DOHH2 (cell line): ENCODE measurements around the gene CHKA.

Source experiments
- H3F3A ChIP-seq: fragments of 200-600 bp; sonication (generic), shearing (Covaris generic); 2 replicates; pipeline ENCODE4 v1.6.0; 2016; ENCODE audit warnings: antibody characterized with exemption, mild to moderate bottlenecking; ENCODE audit not compliant: control insufficient read depth, insufficient read depth
- H3K27ac ChIP-seq: fragments of 200-600 bp; sonication (generic); 2 replicates; pipeline ENCODE4 v1.5.1; 2014; ENCODE audit warnings: low read depth, mild to moderate bottlenecking, low read length, moderate library complexity
- H3K27me3 ChIP-seq: fragments of 200-600 bp; sonication (generic); 2 replicates; pipeline ENCODE4 v1.6.1; 2014; ENCODE audit warnings: mild to moderate bottlenecking, low read length, mixed read lengths; ENCODE audit not compliant: control insufficient read depth
- H3K36me3 ChIP-seq: fragments of 200-600 bp; sonication (generic); 2 replicates; pipeline ENCODE4 v1.6.1; 2014; ENCODE audit warnings: mild to moderate bottlenecking, low read length, moderate library complexity, mixed read lengths; ENCODE audit not compliant: control insufficient read depth
- H3K4me1 ChIP-seq: fragments of 200-600 bp; sonication (generic); 2 replicates; pipeline ENCODE4 v1.6.1; 2014; ENCODE audit warnings: mild to moderate bottlenecking, low read length, mixed read lengths; ENCODE audit not compliant: control insufficient read depth
- H3K4me2 ChIP-seq: fragments of 200-600 bp; sonication (generic); 2 replicates; pipeline ENCODE4 v1.6.0; 2014; ENCODE audit warnings: mild to moderate bottlenecking, low read length, moderate library complexity
- H3K4me3 ChIP-seq: fragments of 200-600 bp; sonication (generic); 2 replicates; pipeline ENCODE4 v1.5.1; 2014; ENCODE audit warnings: mild to moderate bottlenecking, low read length, mixed read lengths
- H3K79me2 ChIP-seq: fragments of 200-600 bp; sonication (generic); 2 replicates; pipeline ENCODE4 v1.6.1; 2014; ENCODE audit warnings: mild to moderate bottlenecking, low read length, mixed read lengths; ENCODE audit not compliant: control insufficient read depth
- H3K9me2 ChIP-seq: fragments of 200-600 bp; sonication (generic); replicated peaks from 2 replicates; pipeline ENCODE4 v1.6.1; 2014; ENCODE audit warnings: mild to moderate bottlenecking, low read length, mixed read lengths; ENCODE audit not compliant: control insufficient read depth
- H3K9me3 ChIP-seq: fragments of 200-600 bp; sonication (generic); 2 replicates; pipeline ENCODE4 v1.6.1; 2014; ENCODE audit warnings: antibody characterized with exemption, low read length, mixed read lengths; ENCODE audit not compliant: control insufficient read depth, insufficient read depth
- H4K20me1 ChIP-seq: fragments of 200-600 bp; sonication (generic); 2 replicates; pipeline ENCODE4 v1.6.0; 2014; ENCODE audit warnings: low read depth, mild to moderate bottlenecking, antibody characterized with exemption, low read length, moderate library complexity; ENCODE audit not compliant: control insufficient read depth, insufficient read depth
- CTCF ChIP-seq: fragments of 200-600 bp; sonication (generic); IDR thresholded peaks from one replicate; pipeline ENCODE4 v1.5.1; 2014; ENCODE audit warnings: antibody characterized with exemption, mild to moderate bottlenecking, low read depth, low read length; ENCODE audit not compliant: poor library complexity, severe bottlenecking
- EZH2phosphoT487 ChIP-seq: fragments of 200-600 bp; sonication (generic); IDR thresholded peaks from 2 replicates; pipeline ENCODE4 v1.6.1; 2017; ENCODE audit warnings: borderline replicate concordance, mild to moderate bottlenecking, antibody characterized with exemption, low read length, moderate library complexity, mixed read lengths

Gene CHKA

GRCh38 chr11:68143310-68143689 is 22.1 kb upstream of the CHKA start:
- Histone ChIP-seq H4K20me1 (no peaks in the 10 kb centered on the region; the same call in 1 of the 2 replicates), H3K36me3 (no peaks in the 10 kb centered on the region), H3K79me2 (no peaks in the 10 kb centered on the region), H3K27me3 (peaks cover 9% of the 10 kb centered on the region), H3K4me3 (no peak overlapping the region), H3F3A (no peaks in the 10 kb centered on the region), H3K9me2 (no peaks in the 10 kb centered on the region), H3K4me2 (no peak overlapping the region), H3K27ac (no peak overlapping the region), H3K4me1 (peaks cover 3% of the 10 kb centered on the region; the same call in 1 of the 2 replicates), H3K9me3 (no peaks in the 10 kb centered on the region)
- no peak for TF ChIP-seq EZH2phosphoT487
- no peak for TF ChIP-seq CTCF

- no peak overlapping the region for H3K4me2 ChIP-seq
These were observed 21.5 kb upstream of the CHKA start for GRCh38 chr11:68142441-68143309.

GRCh38 chr11:68142028-68142412 is 20.8 kb upstream of the CHKA start:
- no peak for TF ChIP-seq EZH2phosphoT487
- no peak for TF ChIP-seq CTCF
- H3K79me2 ChIP-seq: no peaks in the 10 kb centered on the region
- H3K9me2 ChIP-seq: no peaks in the 10 kb centered on the region
- H3K27me3 ChIP-seq: peaks cover 14% of the 10 kb centered on the region
- H3K36me3 ChIP-seq: no peaks in the 10 kb centered on the region
- no peaks in the 10 kb centered on the region for H3F3A ChIP-seq
- H4K20me1 ChIP-seq: no peaks in the 10 kb centered on the region; the same call in 1 of the 2 replicates
- no peaks in the 10 kb centered on the region for H3K9me3 ChIP-seq
- H3K4me3 ChIP-seq: no peak overlapping the region
- peaks cover 3% of the 10 kb centered on the region; the same call in 1 of the 2 replicates for H3K4me1 ChIP-seq
- H3K27ac ChIP-seq: no peak overlapping the region
- H3K4me2 ChIP-seq: no peak overlapping the region

More at GRCh38 chr11:68142441-68143309, 21.5 kb upstream of the CHKA start:
- Histone ChIP-seq H4K20me1 (no peaks in the 10 kb centered on the region; the same call in 1 of the 2 replicates), H3K27ac (no peak overlapping the region), H3K27me3 (peaks cover 14% of the 10 kb centered on the region), H3K9me3 (no peaks in the 10 kb centered on the region), H3F3A (no peaks in the 10 kb centered on the region), H3K9me2 (no peaks in the 10 kb centered on the region), H3K36me3 (no peaks in the 10 kb centered on the region), H3K4me1 (peaks cover 3% of the 10 kb centered on the region; the same call in 1 of the 2 replicates), H3K79me2 (no peaks in the 10 kb centered on the region), H3K4me3 (no peak overlapping the region)
- TF ChIP-seq CTCF (no peak), EZH2phosphoT487 (no peak)
